ENCODE results near the gene PPTC7. TPM values are rescaled to one million over a fixed set of nuclear protein-coding genes. Genes with fewer than 3 reads are reported as not detected.

The PPTC7 gene
- total and polyA plus RNA-seq, 10 of the 15 experiments (the other 5 are each of a cell fraction or from before 2014, with no cell fraction given): 4.0 to 69.6 (median 12.3) TPM

- no peak for TF ChIP-seq HSF1 (IDR thresholded peaks at IDR 0.05; ENCODE audit: low read depth, low read length)
Measured at GRCh38 chr12:110561471-110562201, 21.5 kb downstream of the PPTC7 start (continued).

- Histone ChIP-seq H3K4me3 (no peak overlapping the region), H2AFZ (ENCODE audit: control insufficient read depth, low read depth, low read length) (no peak overlapping the region), H3K4me1 (ENCODE audit: control insufficient read depth, insufficient read depth, low read length) (peaks cover 17% of the 10 kb centered on the region), H3K27ac (ENCODE audit: control insufficient read depth, insufficient read depth) (no peak overlapping the region), H3K36me3 (ENCODE audit: control insufficient read depth in 2 of 2, insufficient read depth in 2 of 2, low read length in 1 of 2) (peaks cover 2 to 10% of the 10 kb centered on the region in 2 experiments; a peak in 3 of 4 replicates), H3K9me3 (replicated peaks; ENCODE audit: control insufficient read depth, insufficient read depth, low read length) (no peaks in the 10 kb centered on the region), H4K20me1 (ENCODE audit: control insufficient read depth, insufficient read depth) (0 out of 2 replicates have a peak, but pooled peaks cover under 1% of the 10 kb centered on the region), H3K79me2 (ENCODE audit: control insufficient read depth, insufficient read depth, low read length) (peaks cover 99% of the 10 kb centered on the region), H3K9ac (ENCODE audit: control insufficient read depth, insufficient read depth, low read length) (no peak overlapping the region), H3K27me3 (replicated peaks in 1 of 2; ENCODE audit: control insufficient read depth in 2 of 2, insufficient read depth in 2 of 2, low read length in 1 of 2) (no peaks in the 10 kb centered on the region), H3K4me2 (ENCODE audit: control insufficient read depth, insufficient read depth) (no peak overlapping the region)
- 100% methylated on average over 1 of the region's 1 CpG for WGBS (ENCODE audit: insufficient coverage, insufficient replicate concordance, low lambda C conversion rate, missing lambda C conversion rate)
- ChIA-PET POLR2A (interaction anchor here (0.6 to 3.6 kb wide), 4 partner anchors 15 to 685 kb away, joined by 3 to 18 read pairs (median 6); partner anchors contain the start of gene ARPC3), RAD21 (ENCODE audit: unreplicated experiment) (interaction anchor here (0.7 to 2.5 kb wide), 3 partner anchors 18 to 41 kb away, joined by 3 to 18 read pairs (median 8); no protein-coding TSS in a partner anchor), CTCF (interaction anchor here (1.3 to 3.4 kb wide), 5 partner anchors 12 to 93 kb away, joined by 4 to 10 read pairs (median 9); partner anchors contain the start of genes FAM216A and GPN3), SMC1A (ENCODE audit: uncharacterized antibody, unreplicated experiment) (interaction anchor here (0.8 to 10.8 kb wide), 4 partner anchors 16 to 33 kb away, joined by 3 to 187 read pairs (median 10); no protein-coding TSS in a partner anchor)
- intact Hi-C loops (cut with micrococcal nuclease; ENCODE audit: unreplicated experiment): no loop called here
- no TSS peak for BruUV-seq (replicated peaks)
- no peak for DNase-seq (ENCODE audit: low read depth, low spot score)
- in situ Hi-C loops (cut with MboI): no loop called here
- no peak for ATAC-seq
- FAIRE-seq: no peak
- TF ChIP-seq RUNX3 (IDR thresholded peaks at IDR 0.05; ENCODE audit: low read length) (no peak), ELK1 (IDR thresholded peaks at IDR 0.05; ENCODE audit: low read depth, low read length) (no peak), KDM1A (IDR thresholded peaks at IDR 0.05; ENCODE audit: borderline replicate concordance) (no peak), BHLHE40 (IDR thresholded peaks at IDR 0.05; ENCODE audit: borderline replicate concordance in 1 of 2, low read depth in 2 of 2, low read length in 1 of 2) (no peak)
Measured at GRCh38 chr12:110560946-110561345, 22.2 kb downstream of the PPTC7 start.

All from GM12878 (cell line).